Activated T-helper 9 cell treated with anti-CD3 and anti-CD28 coated beads, Interleukin-2, amount 50 U/mL, for 16 hours (primary cell): ENCODE data around the gene NELFB.
A peak's percentile ranks its signal among the peaks of the same experiment; 100 is the strongest.

ENCODE experiments used
- DNase-seq: peaks from one replicate; pipeline ENCODE4 v3.0.0-alpha.2; 2020; ENCODE audit warnings: low read depth

NELFB gene

GRCh38 chr9:137254624-137255447, at the start of gene NELFB:
NELFB (plus strand) TSS chr9:137255327.
- peak; percentile 95 for DNase-seq

- DNase-seq = no peak
Measured at GRCh38 chr9:137206602-137207001, 48.5 kb upstream of the NELFB start.

- DNase-seq = no peak
Measured at GRCh38 chr9:137211532-137211931, 43.6 kb upstream of the NELFB start.

GRCh38 chr9:137212520-137212919, 42.6 kb upstream of the NELFB start:
- no peak for DNase-seq

- no peak for DNase-seq
Measured at GRCh38 chr9:137213160-137214060, 41.7 kb upstream of the NELFB start.

- no peak for DNase-seq
Measured at GRCh38 chr9:137214620-137215019, 40.5 kb upstream of the NELFB start.

GRCh38 chr9:137215196-137215986, 39.7 kb upstream of the NELFB start:
- no peak for DNase-seq

GRCh38 chr9:137216188-137216965, 38.8 kb upstream of the NELFB start:
- DNase-seq = no peak

GRCh38 chr9:137217276-137218211, 37.6 kb upstream of the NELFB start:
- no peak for DNase-seq

- no peak for DNase-seq
Measured at GRCh38 chr9:137218212-137218753, 36.8 kb upstream of the NELFB start.

- DNase-seq = no peak
Measured at GRCh38 chr9:137218754-137219271, 36.3 kb upstream of the NELFB start.

GRCh38 chr9:137219757-137220316, 35.3 kb upstream of the NELFB start:
- DNase-seq = no peak

GRCh38 chr9:137220317-137221094, 34.6 kb upstream of the NELFB start:
- DNase-seq = no peak

GRCh38 chr9:137221095-137221505, 34.0 kb upstream of the NELFB start:
- no peak for DNase-seq

GRCh38 chr9:137221506-137222111, 33.5 kb upstream of the NELFB start:
- DNase-seq = no peak

- no peak for DNase-seq
Measured at GRCh38 chr9:137222190-137223077, 32.7 kb upstream of the NELFB start, which contains the start of gene RNF208. RNF208 (minus strand) TSS chr9:137222240; CDS start chr9:137221212, 1,028 bp downstream.
